ENCODE results near the gene DCXR. TPM values are rescaled to one million over a fixed set of nuclear protein-coding genes. Genes with fewer than 3 reads are reported as not detected.

Gene DCXR
- total and polyA plus RNA-seq, 2 of the 13 experiments (the other 11 are each of a cell fraction or from before 2014, with no cell fraction given), result 287 to 311 TPM

- TF ChIP-seq, protein P1, sequence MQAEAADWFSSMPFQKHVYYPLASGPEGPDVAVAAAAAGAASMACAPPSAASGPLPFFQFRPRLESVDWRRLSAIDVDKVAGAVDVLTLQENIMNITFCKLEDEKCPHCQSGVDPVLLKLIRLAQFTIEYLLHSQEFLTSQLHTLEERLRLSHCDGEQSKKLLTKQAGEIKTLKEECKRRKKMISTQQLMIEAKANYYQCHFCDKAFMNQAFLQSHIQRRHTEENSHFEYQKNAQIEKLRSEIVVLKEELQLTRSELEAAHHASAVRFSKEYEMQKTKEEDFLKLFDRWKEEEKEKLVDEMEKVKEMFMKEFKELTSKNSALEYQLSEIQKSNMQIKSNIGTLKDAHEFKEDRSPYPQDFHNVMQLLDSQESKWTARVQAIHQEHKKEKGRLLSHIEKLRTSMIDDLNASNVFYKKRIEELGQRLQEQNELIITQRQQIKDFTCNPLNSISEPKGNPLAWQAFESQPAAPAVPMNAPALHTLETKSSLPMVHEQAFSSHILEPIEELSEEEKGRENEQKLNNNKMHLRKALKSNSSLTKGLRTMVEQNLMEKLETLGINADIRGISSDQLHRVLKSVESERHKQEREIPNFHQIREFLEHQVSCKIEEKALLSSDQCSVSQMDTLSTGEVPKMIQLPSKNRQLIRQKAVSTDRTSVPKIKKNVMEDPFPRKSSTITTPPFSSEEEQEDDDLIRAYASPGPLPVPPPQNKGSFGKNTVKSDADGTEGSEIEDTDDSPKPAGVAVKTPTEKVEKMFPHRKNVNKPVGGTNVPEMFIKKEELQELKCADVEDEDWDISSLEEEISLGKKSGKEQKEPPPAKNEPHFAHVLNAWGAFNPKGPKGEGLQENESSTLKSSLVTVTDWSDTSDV (CRISPR knock-in tag; IDR thresholded peaks at IDR 0.05), result peak; percentile 3; the same call in 1 of the 2 replicates
- TF ChIP-seq ZNF660 (CRISPR knock-in tag; IDR thresholded peaks at IDR 0.05; ENCODE audit: borderline replicate concordance, low read depth), result no peak
- no peak; the same call in 1 of the 2 replicates for TF ChIP-seq ZNF280D (CRISPR knock-in tag; IDR thresholded peaks at IDR 0.05)
- peak; percentile 39; the same call in 1 of the 2 replicates for TF ChIP-seq MIER2 (CRISPR knock-in tag; IDR thresholded peaks at IDR 0.05)
- no peak for TF ChIP-seq MBNL3 (CRISPR knock-in tag; conservative IDR thresholded peaks at IDR 0.05)
- TF ChIP-seq ZKSCAN8 (CRISPR knock-in tag; IDR thresholded peaks at IDR 0.05; ENCODE audit: borderline replicate concordance), result peak; percentile 89
- no peak for TF ChIP-seq NFIC (IDR thresholded peaks at IDR 0.05; ENCODE audit: low read length)
- no peak; the same call in 1 of the 2 replicates for TF ChIP-seq GTF3A (CRISPR knock-in tag; conservative IDR thresholded peaks at IDR 0.05)
- TF ChIP-seq, protein P2, sequence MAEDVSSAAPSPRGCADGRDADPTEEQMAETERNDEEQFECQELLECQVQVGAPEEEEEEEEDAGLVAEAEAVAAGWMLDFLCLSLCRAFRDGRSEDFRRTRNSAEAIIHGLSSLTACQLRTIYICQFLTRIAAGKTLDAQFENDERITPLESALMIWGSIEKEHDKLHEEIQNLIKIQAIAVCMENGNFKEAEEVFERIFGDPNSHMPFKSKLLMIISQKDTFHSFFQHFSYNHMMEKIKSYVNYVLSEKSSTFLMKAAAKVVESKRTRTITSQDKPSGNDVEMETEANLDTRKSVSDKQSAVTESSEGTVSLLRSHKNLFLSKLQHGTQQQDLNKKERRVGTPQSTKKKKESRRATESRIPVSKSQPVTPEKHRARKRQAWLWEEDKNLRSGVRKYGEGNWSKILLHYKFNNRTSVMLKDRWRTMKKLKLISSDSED (CRISPR knock-in tag; IDR thresholded peaks at IDR 0.05), result peak; percentile 59; the same call in 1 of the 2 replicates
- no peak for TF ChIP-seq MLLT10 (CRISPR knock-in tag; IDR thresholded peaks at IDR 0.05)
- TF ChIP-seq, protein P3, sequence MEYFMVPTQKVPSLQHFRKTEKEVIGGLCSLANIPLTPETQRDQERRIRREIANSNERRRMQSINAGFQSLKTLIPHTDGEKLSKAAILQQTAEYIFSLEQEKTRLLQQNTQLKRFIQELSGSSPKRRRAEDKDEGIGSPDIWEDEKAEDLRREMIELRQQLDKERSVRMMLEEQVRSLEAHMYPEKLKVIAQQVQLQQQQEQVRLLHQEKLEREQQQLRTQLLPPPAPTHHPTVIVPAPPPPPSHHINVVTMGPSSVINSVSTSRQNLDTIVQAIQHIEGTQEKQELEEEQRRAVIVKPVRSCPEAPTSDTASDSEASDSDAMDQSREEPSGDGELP (IDR thresholded peaks at IDR 0.05; ENCODE audit: borderline replicate concordance, low read depth), result peak; percentile 96; the same call in 1 of the 2 replicates
- TF ChIP-seq AGO1 (IDR thresholded peaks at IDR 0.05; ENCODE audit: low read depth, low read length, poor library complexity, severe bottlenecking), result peak; percentile 58
- TF ChIP-seq KDM6A (CRISPR knock-in tag; IDR thresholded peaks at IDR 0.05; ENCODE audit: low read depth), result peak; percentile 74; the same call in 1 of the 2 replicates
Observed at GRCh38 chr17:82000803-82001570, 36.5 kb downstream of the DCXR start (continued).
